Right cardiac atrium (tissue), 5 donors: Measurements from ENCODE around the gene SLC5A6. TPM values are rescaled to one million over a fixed set of nuclear protein-coding genes. Genes with fewer than 3 reads are reported as not detected.
"Not testable (repeated sequence)": the region's sequence is repeated elsewhere in the genome, so short reads cannot be mapped to it uniquely, and the experiment has no call there.

Experiments used
- ATAC-seq, 2 donors: fragments of 200-7000 bp; cut with Tn5 transposase; one replicate each; pipeline versions ENCODE4 v1.8.0 to v1.9.1; 2020; ENCODE audit warnings: moderate library complexity in 2 of 2, mild to moderate bottlenecking in 1 of 2
- DNase-seq, 3 donors: peaks; one replicate each; pipeline ENCODE4 v3.0.0-alpha.2; 2020
- H3K27ac ChIP-seq: one replicate; pipeline ENCODE4 v1.5.1; 2013; ENCODE audit warnings: mild to moderate bottlenecking, low read length, control low read depth, moderate library complexity
- H3K27me3 ChIP-seq: one replicate; pipeline ENCODE4 v1.6.1; 2013; ENCODE audit not compliant: control insufficient read depth, insufficient read depth
- H3K4me1 ChIP-seq: one replicate; pipeline ENCODE4 v1.6.1; 2013; ENCODE audit warnings: low read length; ENCODE audit not compliant: control insufficient read depth, insufficient read depth
- H3K4me3 ChIP-seq: one replicate; pipeline ENCODE4 v1.5.1; 2013; ENCODE audit warnings: low read length, control low read depth
- H3K9me3 ChIP-seq: one replicate; pipeline ENCODE4 v1.6.1; 2013; ENCODE audit warnings: low read length; ENCODE audit not compliant: control insufficient read depth
- WGBS: extraction: QIAGEN DNeasy Blood & Tissue Kit; methylation state at CpG from one replicate; pipeline ENCODE4 v1.1.7; 2013; 5-methylcytosine and 5-hydroxymethylcytosine counted together
- intact Hi-C, 4 donors: fragments of 100-400 bp; cut with DNase I; formaldehyde crosslinking; loops; one replicate each; pipeline versions ENCODE4 v1.11.0 to v1.14.0; 2022 to 2023
- polyA plus RNA-seq: library from polyadenylated mRNA; stranded (reverse); fragments of 200-250 nt; gene quantifications from one replicate; pipeline ENCODE4 v1.2.3, GENCODE V29; 2013
- total RNA-seq, 4 donors: library from RNA; stranded (reverse); fragmentation: NEBNext Ultra II Directional; extraction: Animal tissue kit (Norgen Biotek cat#: 25700); gene quantifications; one replicate each; pipeline ENCODE4 v1.2.1, GENCODE V29; 2021
- donor health status: healthy with polysubstance abuse.
- donor health status: DM: no; HTN: yes; CAD: no.
- donor health status: DM: no; HTN: no; CAD: no.
- donor health status: DM: no; HTN: yes; CAD: no; lungs with severe emphysema.
- donor health status: DM: yes; HTN: yes; CAD: no.

Gene SLC5A6
- total and polyA plus RNA-seq, 5 donors: 7.8 to 14.1 (median 12.0) TPM

GRCh38 chr2:27186613-27187345 lies 25.3 kb downstream of the SLC5A6 start:
- DNase-seq: no peak
- Histone ChIP-seq H3K4me1 (peaks cover 3% of the 10 kb centered on the region), H3K27ac (no peak overlapping the region), H3K4me3 (no peak overlapping the region), H3K9me3 (no peaks in the 10 kb centered on the region), H3K27me3 (no peaks in the 10 kb centered on the region)
- ATAC-seq: no peak
- intact Hi-C loops: loop anchor here in 2 of 4 donors (5.0 to 10.0 kb wide), 2 partner anchors 74 to 212 kb away; partner anchors contain the start of gene MAPRE3 (in 1 of the 2)
- WGBS: 67% methylated on average over 6 of the region's 6 CpGs

GRCh38 chr2:27185331-27186026 lies 26.6 kb downstream of the SLC5A6 start:
- no peak overlapping the region for H3K4me3 ChIP-seq
- no peaks in the 10 kb centered on the region for H3K9me3 ChIP-seq
- DNase-seq: peak; percentile 52 to 67 (median 52)
- no peaks in the 10 kb centered on the region for H3K27me3 ChIP-seq
- ATAC-seq: peak; percentile 83 to 90
- intact Hi-C loops: loop anchor here in 2 of 4 donors (5.0 to 10.0 kb wide), 2 partner anchors 73 to 211 kb away; partner anchors contain the start of gene MAPRE3 (in 1 of the 2)
- H3K27ac ChIP-seq: peak overlapping the region; percentile 91
- H3K4me1 ChIP-seq: peaks cover 3% of the 10 kb centered on the region
- WGBS: 11% methylated on average over 6 of the region's 6 CpGs

- Histone ChIP-seq H3K4me1 (peaks cover 3% of the 10 kb centered on the region), H3K27ac (no peak overlapping the region), H3K4me3 (no peak overlapping the region), H3K27me3 (no peaks in the 10 kb centered on the region), H3K9me3 (no peaks in the 10 kb centered on the region)
- WGBS: 61% methylated on average over 4 of the region's 4 CpGs
- peak in 2 of 3 donors; percentile 37 to 63 for DNase-seq
- peak; percentile 68 to 69 for ATAC-seq
- intact Hi-C loops: loop anchor here in 1 of 4 donors (10.0 kb wide), 1 partner anchor 209 kb away; the partner anchor contains the start of gene MAPRE3
These were observed 28.0 kb downstream of the SLC5A6 start for GRCh38 chr2:27184115-27184514.

GRCh38 chr2:27182346-27182745 lies 29.7 kb downstream of the SLC5A6 start:
- no peak overlapping the region for H3K4me3 ChIP-seq
- H3K27ac ChIP-seq: no peak overlapping the region
- H3K9me3 ChIP-seq: no peaks in the 10 kb centered on the region
- H3K4me1 ChIP-seq: peaks cover 3% of the 10 kb centered on the region
- 64% methylated on average over 4 of the region's 4 CpGs for WGBS
- no peaks in the 10 kb centered on the region for H3K27me3 ChIP-seq
- ATAC-seq (no peak), DNase-seq (no peak)
- intact Hi-C loops: loop anchor here in 1 of 4 donors (10.0 kb wide), 1 partner anchor 208 kb away; the partner anchor contains the start of gene MAPRE3

DNA sequence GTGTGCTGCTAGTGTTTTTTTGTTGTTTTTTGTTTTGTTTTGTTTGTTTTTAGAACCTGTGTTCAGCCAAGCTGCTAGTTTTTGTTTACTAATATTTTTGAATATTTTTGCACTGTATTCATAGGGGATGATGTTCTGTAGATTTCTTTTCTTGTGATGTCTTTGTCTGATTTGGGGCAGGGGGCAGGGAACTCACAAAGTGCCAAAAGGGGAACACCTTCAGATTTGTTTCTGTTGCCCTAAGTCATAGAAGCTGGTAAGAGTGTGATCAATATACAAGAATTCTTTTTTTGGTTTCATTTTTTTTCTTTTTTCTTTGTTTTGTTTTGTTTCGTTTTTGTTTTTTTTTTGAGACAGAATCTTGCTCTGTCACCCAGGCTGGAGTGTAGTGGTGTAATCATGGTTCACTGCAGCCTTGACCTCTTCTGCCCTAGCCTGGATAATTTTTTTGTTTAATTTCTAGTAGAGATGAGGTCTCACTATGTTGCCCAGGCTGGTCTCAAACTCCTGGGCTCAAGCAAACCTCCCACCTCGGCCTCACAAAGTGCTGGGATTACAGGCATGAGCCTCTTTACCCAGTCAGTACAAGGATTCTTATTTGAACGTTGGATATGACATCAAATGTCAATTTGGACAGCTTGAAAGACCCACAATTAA lies 32.6 kb downstream of the SLC5A6 start:
- H3K4me3 ChIP-seq: no peak overlapping the region
- no peaks in the 10 kb centered on the region for H3K27me3 ChIP-seq
- no peak for ATAC-seq
- H3K4me1 ChIP-seq: no peaks in the 10 kb centered on the region
- intact Hi-C loops: no loop called here
- no peak for DNase-seq
- H3K27ac ChIP-seq: no peak overlapping the region
- WGBS: 58% methylated on average over 3 of the region's 3 CpGs
- no peaks in the 10 kb centered on the region for H3K9me3 ChIP-seq

DNA sequence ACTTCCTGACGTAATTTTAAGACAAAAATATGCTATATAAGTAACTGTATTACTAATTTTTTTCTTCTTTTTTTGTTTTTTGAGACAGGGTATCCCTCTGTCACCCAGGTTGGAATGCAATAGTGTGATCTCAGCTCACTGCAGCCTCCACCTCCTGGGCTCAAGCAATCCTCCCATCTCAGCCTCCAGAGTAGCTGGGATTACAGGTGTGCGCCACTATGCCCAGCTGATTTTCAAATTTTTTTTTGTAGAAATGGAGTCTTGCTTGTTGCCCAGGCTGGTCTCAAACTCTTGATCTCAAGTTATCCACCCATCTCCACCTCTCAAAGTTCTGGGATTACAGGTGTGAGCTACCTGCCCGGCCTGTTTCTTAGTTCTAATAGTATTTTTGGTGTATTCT lies 33.6 kb downstream of the SLC5A6 start:
- Histone ChIP-seq H3K27ac (no peak overlapping the region), H3K4me1 (no peaks in the 10 kb centered on the region), H3K4me3 (no peak overlapping the region), H3K9me3 (no peaks in the 10 kb centered on the region), H3K27me3 (no peaks in the 10 kb centered on the region)
- DNase-seq (no peak), ATAC-seq (no peak)
- intact Hi-C loops: no loop called here
- 83% methylated on average over 3 of the region's 3 CpGs for WGBS

- Histone ChIP-seq H3K27ac (no peak overlapping the region), H3K4me3 (no peak overlapping the region), H3K4me1 (no peaks in the 10 kb centered on the region), H3K9me3 (no peaks in the 10 kb centered on the region), H3K27me3 (no peaks in the 10 kb centered on the region)
- WGBS: 76% methylated on average over 15 of the region's 15 CpGs
- intact Hi-C loops: no loop called here
- DNase-seq (no peak), ATAC-seq (no peak)
These were observed 34.4 kb downstream of the SLC5A6 start for GRCh38 chr2:27177441-27178351.

GRCh38 chr2:27175781-27176180 lies 36.3 kb downstream of the SLC5A6 start:
- H3K9me3 ChIP-seq, DNase-seq, intact Hi-C loops, H3K4me1 ChIP-seq, H3K27me3 ChIP-seq, H3K4me3 ChIP-seq, ATAC-seq, H3K27ac ChIP-seq: not testable (repeated sequence)
- WGBS: 88% methylated on average over 4 of the region's 4 CpGs

DNA sequence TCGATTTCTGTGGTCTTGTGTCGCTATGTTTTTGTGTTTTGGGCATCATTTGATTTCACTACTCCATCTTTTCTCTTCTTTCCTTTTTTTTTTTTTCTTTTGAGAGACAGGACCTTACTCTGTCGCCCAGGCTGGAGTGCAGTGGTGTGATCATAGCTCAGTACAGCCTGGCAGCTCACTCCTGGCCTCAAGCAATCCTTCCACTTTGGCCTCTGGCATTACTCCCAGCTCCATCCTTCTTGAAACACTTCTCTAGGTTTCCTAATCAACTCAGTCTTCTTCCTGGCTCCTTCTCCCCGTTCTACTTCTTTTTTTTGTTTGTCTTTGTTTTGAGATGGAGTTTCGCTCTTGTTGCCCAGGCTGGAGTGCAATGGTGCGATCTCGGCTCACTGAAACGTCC lies 36.7 kb downstream of the SLC5A6 start:
- Histone ChIP-seq H3K27me3 (no peaks in the 10 kb centered on the region), H3K9me3 (no peaks in the 10 kb centered on the region), H3K27ac (no peak overlapping the region), H3K4me1 (no peaks in the 10 kb centered on the region), H3K4me3 (no peak overlapping the region)
- DNase-seq (no peak), ATAC-seq (no peak)
- WGBS: 72% methylated on average over 8 of the region's 8 CpGs
- intact Hi-C loops: no loop called here

- Histone ChIP-seq H3K4me1 (no peaks in the 10 kb centered on the region), H3K9me3 (no peaks in the 10 kb centered on the region), H3K27ac (no peak overlapping the region), H3K4me3 (no peak overlapping the region), H3K27me3 (no peaks in the 10 kb centered on the region)
- ATAC-seq (no peak), DNase-seq (no peak)
- intact Hi-C loops: no loop called here
- WGBS: 66% methylated on average over 6 of the region's 6 CpGs
These were observed 37.4 kb downstream of the SLC5A6 start for GRCh38 chr2:27174638-27175037.
